Heart left ventricle (tissue), 13 donors: ENCODE measurements around the gene SERPINB6.

Source experiments
- POLR2A ChIP-seq, 2 donors: fragments of 450-650 bp; IDR thresholded peaks; one replicate each; pipeline ENCODE4 v1.6.1; 2017; ENCODE audit warnings: antibody characterized with exemption in 2 of 2, mild to moderate bottlenecking in 2 of 2, moderate library complexity in 2 of 2
- TF ChIP-seq, protein P1 (sequence below), 12 donors: fragments of 200-600 bp; sonication (generic) in 4 of 12; IDR thresholded peaks; one replicate each; pipeline versions ENCODE4 v1.5.0 to v1.8.0; 2018 to 2022; ENCODE audit warnings: antibody characterized with exemption in 12 of 12, mild to moderate bottlenecking in 5 of 12
- donor health status: ischemic (EF 13 %, LVEDD 7.1; RV severe dilation, severe dysfunction).
- donor health status: DM: no; HTN: yes; CAD: no.
- donor health status: DM: no; HTN: no; CAD: no.
- donor health status: ischemic (EF 25% LVEDD 6.9; RV normal size, moderate dysfunction).
- donor health status: ischemic (EF 25% LVEDD 5.7; RV mildly dilated, moderate dysfunction).
- donor health status: ischemic (EF 35%, LVEDD 5.7; RV mildly dilated, moderate dysfunction).
- donor health status: nonischemic (EF 11% LVEDD 7.7; RV severe dilation, severe dysfunction).
- donor health status: DM: yes; HTN: yes; CAD: no.
- donor health status: PGD.
- donor health status: ischemic (EF 29% LVEDD 5.4; RV normal size, mild dysfunction).
- donor health status: nonischemic (EF 23%, LVEDD 6.1; RV moderate dilation, normal function).

DNA sequence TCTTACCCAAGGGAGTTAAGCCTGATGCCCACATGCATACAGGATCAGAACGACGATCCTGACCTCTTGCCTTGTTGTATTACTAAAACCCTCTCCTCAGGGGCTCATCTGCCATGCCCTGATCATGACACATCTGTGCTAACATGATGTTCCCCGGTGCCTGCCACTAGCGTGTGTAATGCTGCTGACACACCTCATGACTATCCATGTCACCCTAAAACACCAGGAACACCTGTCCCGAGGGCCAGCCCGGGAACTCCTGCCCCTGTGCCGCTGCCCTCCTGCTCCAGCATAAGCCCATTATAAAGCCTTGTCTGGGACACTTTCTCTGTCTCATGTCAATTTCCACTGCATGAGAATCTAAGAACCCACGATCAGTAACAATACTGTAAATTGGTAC lies 7.6 kb downstream of the SERPINB6 start:
- TF ChIP-seq, protein P1, sequence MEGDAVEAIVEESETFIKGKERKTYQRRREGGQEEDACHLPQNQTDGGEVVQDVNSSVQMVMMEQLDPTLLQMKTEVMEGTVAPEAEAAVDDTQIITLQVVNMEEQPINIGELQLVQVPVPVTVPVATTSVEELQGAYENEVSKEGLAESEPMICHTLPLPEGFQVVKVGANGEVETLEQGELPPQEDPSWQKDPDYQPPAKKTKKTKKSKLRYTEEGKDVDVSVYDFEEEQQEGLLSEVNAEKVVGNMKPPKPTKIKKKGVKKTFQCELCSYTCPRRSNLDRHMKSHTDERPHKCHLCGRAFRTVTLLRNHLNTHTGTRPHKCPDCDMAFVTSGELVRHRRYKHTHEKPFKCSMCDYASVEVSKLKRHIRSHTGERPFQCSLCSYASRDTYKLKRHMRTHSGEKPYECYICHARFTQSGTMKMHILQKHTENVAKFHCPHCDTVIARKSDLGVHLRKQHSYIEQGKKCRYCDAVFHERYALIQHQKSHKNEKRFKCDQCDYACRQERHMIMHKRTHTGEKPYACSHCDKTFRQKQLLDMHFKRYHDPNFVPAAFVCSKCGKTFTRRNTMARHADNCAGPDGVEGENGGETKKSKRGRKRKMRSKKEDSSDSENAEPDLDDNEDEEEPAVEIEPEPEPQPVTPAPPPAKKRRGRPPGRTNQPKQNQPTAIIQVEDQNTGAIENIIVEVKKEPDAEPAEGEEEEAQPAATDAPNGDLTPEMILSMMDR (IDR thresholded peaks at IDR 0.05), result no peak
- no peak for TF ChIP-seq POLR2A (IDR thresholded peaks at IDR 0.05)
